Nephron (organoid): ENCODE data around the gene ZMYND12.
"Not testable (repeated sequence)": the region's sequence is repeated elsewhere in the genome, so short reads cannot be mapped to it uniquely, and the experiment has no call there.

ENCODE experiments used
- H3K27ac Mint-ChIP-seq, 3 experiments: 2 replicates each; pipeline ENCODE4 v1.8.0; 2020; ENCODE audit warnings: mixed read lengths in 3 of 3, mild to moderate bottlenecking in 2 of 3, moderate library complexity in 1 of 3
- H3K27me3 Mint-ChIP-seq: 2 replicates; pipeline ENCODE4 v1.8.0; 2021; ENCODE audit warnings: low read depth, mild to moderate bottlenecking, moderate library complexity, mixed read lengths
- H3K36me3 Mint-ChIP-seq: 2 replicates; pipeline ENCODE4 v1.8.0; 2020; ENCODE audit warnings: low read depth, mixed read lengths
- H3K4me1 Mint-ChIP-seq: 2 replicates; pipeline ENCODE4 v1.8.0; 2020; ENCODE audit warnings: mixed read lengths
- H3K4me3 Mint-ChIP-seq, 3 experiments: 2 replicates each; pipeline ENCODE4 v1.8.0; 2020; ENCODE audit warnings: mild to moderate bottlenecking in 3 of 3, mixed read lengths in 3 of 3, moderate library complexity in 2 of 3
- H3K9me3 Mint-ChIP-seq: 2 replicates; pipeline ENCODE4 v1.8.0; 2020; ENCODE audit warnings: mixed read lengths
- CTCF ChIP-seq, 3 experiments: fragments of 200-600 bp; sonication (generic); IDR thresholded peaks; one replicate each; pipeline ENCODE4 v1.5.0; 2021; ENCODE audit warnings: antibody characterized with exemption in 3 of 3; ENCODE audit not compliant: unreplicated experiment in 3 of 3

ZMYND12 gene

GRCh38 chr1:42456010-42456753 is at the start of gene ZMYND12, which contains the start of gene PPCS:
Gene ZMYND12 (minus strand): TSS chr1:42456022. CDS start chr1:42455997, 25 bp downstream.
Gene PPCS (plus strand): TSS chr1:42456543. CDS start chr1:42456566, 23 bp downstream.
- Mint-ChIP-seq H3K9me3 (no peaks in the 10 kb centered on the region), H3K4me3 (peak within 1 kb of the TSS; percentile 94 to 97 (median 95)), H3K27me3 (no peaks in the 10 kb centered on the region), H3K36me3 (peaks cover 22% of the 10 kb centered on the region), H3K4me1 (peaks cover 21% of the 10 kb centered on the region), H3K27ac (peak within 1 kb of the TSS; percentile 94 to 98 (median 97))
- peak in 1 of 3 experiments; percentile 8 for TF ChIP-seq CTCF (IDR thresholded peaks at IDR 0.05; ENCODE audit: unreplicated experiment in 3 of 3)

- H3K27me3 Mint-ChIP-seq: no peaks in the 10 kb centered on the region
- no peaks in the 10 kb centered on the region for H3K4me1 Mint-ChIP-seq
- no peak overlapping the region for H3K27ac Mint-ChIP-seq
- TF ChIP-seq CTCF (IDR thresholded peaks at IDR 0.05; ENCODE audit: unreplicated experiment in 3 of 3): no peak
- H3K36me3 Mint-ChIP-seq: peaks cover 86% of the 10 kb centered on the region
- H3K9me3 Mint-ChIP-seq: peaks cover 51% of the 10 kb centered on the region
- H3K4me3 Mint-ChIP-seq: no peak overlapping the region
Observed at GRCh38 chr1:42504535-42505128, 48.8 kb upstream of the ZMYND12 start.

GRCh38 chr1:42502031-42502430 is 46.2 kb upstream of the ZMYND12 start:
- Mint-ChIP-seq H3K9me3 (peaks cover 42% of the 10 kb centered on the region), H3K36me3 (peaks cover 79% of the 10 kb centered on the region)
- not testable (repeated sequence) for H3K27me3 Mint-ChIP-seq, H3K4me1 Mint-ChIP-seq, H3K27ac Mint-ChIP-seq, H3K4me3 Mint-ChIP-seq

- H3K27me3 Mint-ChIP-seq: no peaks in the 10 kb centered on the region
- H3K36me3 Mint-ChIP-seq: peaks cover 27% of the 10 kb centered on the region
- no peak overlapping the region for H3K27ac Mint-ChIP-seq
- TF ChIP-seq CTCF (IDR thresholded peaks at IDR 0.05; ENCODE audit: unreplicated experiment in 3 of 3): no peak
- no peaks in the 10 kb centered on the region for H3K4me1 Mint-ChIP-seq
- no peak overlapping the region for H3K4me3 Mint-ChIP-seq
- H3K9me3 Mint-ChIP-seq: peaks cover 11% of the 10 kb centered on the region
Observed at GRCh38 chr1:42490237-42490636, 34.4 kb upstream of the ZMYND12 start.

- Mint-ChIP-seq H3K4me1 (no peaks in the 10 kb centered on the region), H3K27me3 (no peaks in the 10 kb centered on the region), H3K4me3 (no peak overlapping the region), H3K36me3 (peaks cover 4% of the 10 kb centered on the region), H3K27ac (no peak overlapping the region), H3K9me3 (no peaks in the 10 kb centered on the region)
- TF ChIP-seq CTCF (IDR thresholded peaks at IDR 0.05; ENCODE audit: unreplicated experiment in 3 of 3): no peak
Observed at GRCh38 chr1:42484382-42484781, 28.6 kb upstream of the ZMYND12 start.

- H3K27ac Mint-ChIP-seq: no peak overlapping the region
- no peaks in the 10 kb centered on the region for H3K4me1 Mint-ChIP-seq
- H3K36me3 Mint-ChIP-seq: peaks cover 4% of the 10 kb centered on the region
- H3K9me3 Mint-ChIP-seq: no peaks in the 10 kb centered on the region
- TF ChIP-seq CTCF (IDR thresholded peaks at IDR 0.05; ENCODE audit: unreplicated experiment in 3 of 3): no peak
- no peaks in the 10 kb centered on the region for H3K27me3 Mint-ChIP-seq
- H3K4me3 Mint-ChIP-seq: no peak overlapping the region
Observed at GRCh38 chr1:42482635-42483153, 26.9 kb upstream of the ZMYND12 start.
